ENCODE measurements around the gene SDR39U1.

- TF ChIP-seq POLR2A (IDR thresholded peaks at IDR 0.05; ENCODE audit: low read length) (no peak), GATA1 (IDR thresholded peaks at IDR 0.05; ENCODE audit: low read depth, low read length) (no peak)
Measured at GRCh38 chr14:24409192-24409591, 33.4 kb downstream of the SDR39U1 start.
